ENCODE results near the gene BRIX1.
"Not testable (repeated sequence)": the region's sequence is repeated elsewhere in the genome, so short reads cannot be mapped to it uniquely, and the experiment has no call there.

BRIX1 gene

DNA sequence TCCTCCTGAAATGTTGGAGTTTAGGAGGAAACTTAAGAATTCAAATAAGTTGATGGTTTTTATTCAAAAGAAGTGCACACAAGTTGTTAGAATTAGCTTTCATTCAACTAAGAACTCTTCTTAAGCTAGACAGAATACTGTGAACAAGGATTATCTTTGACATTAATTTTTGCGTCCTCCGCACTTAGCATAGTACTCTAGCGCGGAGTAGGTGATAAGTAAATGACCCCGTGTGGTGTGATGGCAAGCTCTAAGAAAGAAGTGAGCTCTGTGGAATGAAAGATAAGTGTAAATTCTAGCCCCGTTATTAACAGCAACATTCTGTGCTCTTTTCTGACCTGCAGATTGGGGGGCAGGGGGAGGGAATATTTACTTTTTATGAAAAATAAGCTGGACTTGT lies 1.0 kb downstream of the BRIX1 start:
- no peak for DNase-seq

DNA sequence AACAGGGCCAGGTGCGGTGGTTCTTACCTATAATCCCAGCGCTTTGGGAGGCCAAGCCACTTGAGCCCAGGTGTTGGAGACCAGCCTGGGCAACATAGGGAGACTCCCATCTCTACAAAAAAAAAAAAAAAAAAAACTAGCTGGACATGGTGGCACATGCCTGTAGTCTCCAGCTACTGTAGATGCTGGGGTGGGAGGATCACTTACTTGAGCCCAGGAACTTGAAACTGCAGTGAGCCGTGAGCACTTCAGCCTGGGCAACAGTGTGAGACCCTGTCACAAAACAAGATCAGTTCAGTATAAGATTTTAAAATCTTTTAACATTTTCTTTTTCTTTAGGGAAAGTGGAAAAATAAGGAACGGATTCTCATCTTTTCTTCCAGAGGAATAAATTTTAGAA lies 2.5 kb downstream of the BRIX1 start:
- DNase-seq = no peak

DNA sequence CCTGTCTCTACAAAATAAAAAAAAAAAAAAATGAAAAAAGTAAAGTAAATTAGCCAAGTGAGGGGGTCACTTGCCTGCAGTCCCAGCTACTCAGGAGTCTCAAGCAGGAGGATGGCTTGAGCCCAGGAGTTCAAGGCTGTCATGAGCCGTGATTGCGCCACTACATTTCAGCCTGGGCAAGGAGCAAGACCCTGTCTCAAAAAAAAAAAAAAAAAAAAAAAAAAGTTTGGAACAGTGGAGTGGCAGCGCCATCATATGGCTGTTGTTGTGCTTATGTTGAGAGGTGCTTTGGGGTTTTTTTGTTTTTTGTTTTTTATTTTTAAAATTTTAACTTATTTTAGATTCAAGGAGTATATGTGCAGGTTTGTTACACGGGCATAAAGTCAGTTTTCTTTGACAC lies 3.6 kb downstream of the BRIX1 start:
- no peak for DNase-seq

DNA sequence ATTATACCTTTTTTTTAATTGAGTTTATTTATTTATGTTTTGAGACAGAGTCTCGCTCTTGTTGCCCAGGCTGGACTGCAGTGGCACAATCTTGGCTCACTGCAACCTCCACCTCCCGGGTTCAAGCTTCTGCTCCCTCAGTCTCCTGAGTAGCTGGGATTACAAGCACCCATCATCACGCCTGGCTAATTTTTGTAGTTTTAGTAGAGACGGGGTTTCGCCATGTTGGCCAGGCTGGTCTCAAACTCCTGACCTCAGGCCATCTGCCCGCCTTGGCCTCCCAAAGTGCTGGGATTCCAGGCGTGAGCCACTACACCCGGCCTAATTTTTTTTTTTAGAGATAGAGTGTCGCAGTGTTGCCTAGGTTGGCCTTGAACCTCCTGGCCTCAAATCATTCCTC lies 7.7 kb downstream of the BRIX1 start:
- DNase-seq = not testable (repeated sequence)

DNA sequence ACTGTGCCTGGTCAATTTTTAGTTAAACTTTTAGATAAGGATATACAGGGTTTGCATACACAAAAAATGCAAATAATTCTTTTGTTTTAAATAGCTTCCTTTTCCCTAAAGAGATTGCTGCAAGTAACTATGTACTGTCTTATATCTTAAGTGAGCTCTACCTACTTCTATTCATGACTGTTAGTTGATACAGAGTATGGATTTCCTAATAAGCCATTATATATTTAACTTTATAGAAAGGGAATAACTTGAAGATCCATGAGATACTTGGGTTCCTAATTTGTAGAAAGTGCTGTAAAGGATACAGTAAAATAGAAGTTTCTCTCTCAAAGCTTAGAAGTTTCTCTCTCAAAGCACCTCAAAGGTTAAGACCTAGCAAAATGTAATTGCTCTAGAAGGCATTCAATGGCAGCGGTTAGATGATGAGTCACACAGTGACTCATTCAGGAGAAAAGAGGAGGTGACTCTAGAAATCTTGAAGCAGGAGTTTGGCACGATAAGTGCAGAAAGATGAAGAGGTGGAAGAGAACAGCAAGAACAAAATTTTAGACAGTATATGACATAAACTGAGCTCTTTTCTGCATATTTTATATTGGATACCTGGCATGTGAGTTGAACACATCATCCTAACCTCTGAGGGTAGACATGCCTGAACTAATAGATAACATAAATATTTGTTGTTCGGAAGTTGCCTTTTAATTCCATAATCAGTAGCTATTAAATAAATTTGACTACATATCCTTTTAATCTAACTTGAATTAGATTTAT lies 8.4 kb downstream of the BRIX1 start:
- no peak for DNase-seq

DNA sequence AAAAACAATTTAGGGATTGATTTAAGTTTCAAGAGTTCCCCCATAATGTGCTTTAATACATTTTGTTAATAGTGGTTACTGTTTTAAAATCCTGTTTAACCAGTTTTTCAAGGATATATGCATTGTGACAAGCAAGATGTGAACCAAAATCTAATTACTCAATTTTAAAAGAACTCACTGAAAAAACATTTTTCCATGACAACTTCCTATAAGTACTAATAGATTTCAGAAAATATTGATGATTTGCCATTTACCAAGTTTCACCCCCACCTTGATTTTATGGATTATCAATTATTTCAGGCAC lies 8.9 kb downstream of the BRIX1 start:
- no peak for DNase-seq

DNA sequence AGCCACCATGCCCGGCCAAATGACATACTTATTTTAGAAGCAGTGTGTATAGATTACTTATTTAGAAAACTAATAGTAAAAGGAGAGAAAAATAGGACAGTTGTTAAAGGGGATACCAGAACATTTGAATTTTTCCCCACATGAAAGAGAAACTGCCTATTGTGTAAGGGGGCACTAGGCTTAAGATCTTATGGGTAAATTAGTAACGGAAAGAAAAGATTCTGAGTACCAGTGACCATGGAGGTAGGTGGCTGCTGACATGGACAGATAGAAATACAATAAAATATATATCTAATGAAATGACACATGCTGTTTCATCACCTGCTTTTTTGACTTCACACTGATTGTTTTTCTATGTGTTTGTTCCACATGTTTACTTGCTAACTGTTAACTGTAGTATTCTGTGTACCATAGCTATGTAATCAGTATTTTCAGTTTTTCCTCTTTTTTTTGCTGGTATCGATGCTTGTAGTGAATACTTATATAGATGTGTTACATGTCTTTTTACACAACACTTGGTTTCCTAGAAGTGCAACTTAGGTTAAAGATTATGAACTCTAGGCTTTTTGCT lies 10.9 kb downstream of the BRIX1 start:
- no peak for DNase-seq

DNA sequence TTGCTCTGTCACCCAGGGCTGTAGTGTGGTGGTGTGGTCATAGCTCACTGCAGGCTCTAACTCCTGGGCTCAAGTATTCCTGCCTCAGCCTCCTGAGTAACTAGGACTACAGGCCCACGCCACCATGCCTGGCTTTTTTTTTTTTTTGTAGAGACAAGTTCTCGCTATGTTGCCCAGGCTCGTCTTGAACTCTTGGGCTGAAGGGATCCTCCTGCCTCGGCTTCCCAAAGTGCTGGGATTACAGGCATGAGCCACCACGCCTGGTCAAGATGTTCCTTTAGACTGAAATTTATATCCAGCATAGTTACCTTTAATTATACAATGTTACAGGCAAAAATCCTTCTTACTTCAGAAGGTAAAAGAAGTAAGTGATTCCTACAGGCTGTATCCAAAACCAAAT lies 12.3 kb downstream of the BRIX1 start:
- no peak for DNase-seq

DNA sequence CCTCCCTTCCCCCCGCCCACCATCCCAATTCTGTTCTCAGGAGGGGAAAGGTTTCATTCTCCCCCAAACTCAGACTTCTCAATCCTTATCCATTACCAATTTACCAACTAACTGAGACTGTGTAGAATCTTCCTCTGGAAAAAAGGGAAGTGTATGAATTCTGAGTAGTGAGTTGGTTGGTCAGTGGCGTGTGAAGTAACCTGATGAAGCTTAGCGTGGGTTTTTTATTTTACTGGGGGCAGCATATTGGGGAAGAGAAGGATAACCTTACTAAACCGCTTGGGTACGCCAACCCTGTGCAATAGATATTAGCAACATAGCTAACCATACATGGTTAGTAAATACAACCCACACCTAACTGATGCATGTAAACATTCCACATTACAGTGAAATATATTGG lies 12.8 kb downstream of the BRIX1 start:
- DNase-seq = no peak

DNA sequence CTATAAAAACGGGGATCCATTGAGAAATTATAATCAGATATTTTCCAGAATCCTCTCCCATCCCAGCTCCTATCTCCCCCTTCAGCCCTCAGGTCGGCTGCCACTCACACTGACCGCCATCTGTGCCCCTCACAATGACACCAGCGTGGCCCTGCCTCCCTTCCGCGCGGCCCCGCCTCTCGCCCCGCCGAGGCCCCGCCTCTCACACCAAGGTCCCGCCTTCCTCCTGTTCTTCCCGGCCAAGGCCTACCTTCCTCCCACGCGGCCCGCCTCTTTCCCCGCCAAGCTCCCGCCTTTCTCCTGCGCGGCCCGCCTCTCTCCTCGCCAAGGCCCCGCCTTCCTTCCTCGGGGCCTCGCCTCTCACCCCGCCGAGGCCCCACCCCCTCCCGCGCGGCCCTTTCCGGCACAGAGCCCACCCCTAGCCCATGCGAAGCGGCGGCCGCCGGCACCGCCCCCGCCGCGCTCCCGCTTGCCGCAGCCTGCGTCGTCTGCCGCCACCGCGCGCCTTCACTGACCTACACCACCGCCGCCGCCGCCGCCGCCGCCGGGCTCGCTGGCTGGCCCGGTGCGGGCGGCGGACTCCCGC lies 13.7 kb downstream of the BRIX1 start, which contains the start of gene DNAJC21:
DNAJC21 (plus strand) TSS at position 426 of the 586 bp plus-strand sequence. CDS start 261 bp downstream, outside the sequence.
- DNase-seq = peak; percentile 96

DNA sequence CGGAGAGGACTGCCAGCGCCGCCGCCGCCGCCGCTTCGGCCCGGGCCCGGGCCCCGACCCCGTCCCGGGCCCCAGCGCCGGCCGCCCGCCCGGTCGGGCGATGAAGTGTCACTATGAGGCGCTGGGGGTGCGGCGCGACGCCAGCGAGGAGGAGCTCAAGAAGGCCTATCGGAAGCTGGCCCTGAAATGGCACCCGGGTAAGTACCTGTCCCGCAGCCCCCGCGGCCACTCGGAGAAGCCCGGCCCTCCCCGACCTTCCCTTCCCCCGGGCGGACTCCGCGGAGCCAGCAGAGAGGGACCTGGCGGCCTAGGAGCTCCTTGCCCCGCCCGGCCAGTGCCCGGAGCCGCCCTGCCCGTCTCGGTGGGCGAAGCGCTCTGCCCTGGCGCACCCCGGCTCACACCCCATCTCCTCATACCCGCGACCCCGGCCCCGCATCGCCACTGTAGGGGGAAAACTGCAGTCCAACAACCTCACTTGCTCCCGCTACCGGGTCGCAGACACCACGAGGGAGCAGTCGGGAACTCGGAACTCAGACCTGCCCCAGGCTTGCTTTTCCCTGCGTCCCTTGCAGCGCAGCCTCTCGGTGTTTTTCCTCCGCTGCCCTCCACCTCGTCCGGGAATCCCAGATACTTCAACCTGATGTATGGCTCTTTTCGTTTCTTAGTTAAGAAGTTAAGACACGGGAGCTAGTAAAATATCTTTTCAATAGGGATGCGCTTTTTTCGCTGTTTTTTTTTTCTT lies 14.4 kb downstream of the BRIX1 start:
- peak; percentile 73 for DNase-seq

DNA sequence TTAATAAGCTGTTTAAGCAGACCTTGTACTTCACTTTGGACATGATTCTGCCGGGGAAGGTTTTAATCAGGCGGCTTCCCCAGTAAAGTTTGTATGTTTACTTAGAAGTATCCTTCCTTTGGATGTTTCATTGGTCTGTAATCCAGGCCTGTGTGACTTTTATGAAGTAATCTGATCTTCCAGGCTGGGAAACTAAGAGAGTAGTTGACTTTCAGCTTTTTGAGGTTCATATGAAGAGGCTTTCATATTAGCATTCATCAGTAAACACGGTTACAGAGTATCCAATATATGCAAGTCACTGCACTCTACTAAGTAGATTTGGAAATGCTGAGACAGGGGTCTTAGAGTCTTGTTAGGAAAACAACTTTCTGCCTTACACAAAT lies 14.9 kb downstream of the BRIX1 start:
- DNase-seq = no peak

DNA sequence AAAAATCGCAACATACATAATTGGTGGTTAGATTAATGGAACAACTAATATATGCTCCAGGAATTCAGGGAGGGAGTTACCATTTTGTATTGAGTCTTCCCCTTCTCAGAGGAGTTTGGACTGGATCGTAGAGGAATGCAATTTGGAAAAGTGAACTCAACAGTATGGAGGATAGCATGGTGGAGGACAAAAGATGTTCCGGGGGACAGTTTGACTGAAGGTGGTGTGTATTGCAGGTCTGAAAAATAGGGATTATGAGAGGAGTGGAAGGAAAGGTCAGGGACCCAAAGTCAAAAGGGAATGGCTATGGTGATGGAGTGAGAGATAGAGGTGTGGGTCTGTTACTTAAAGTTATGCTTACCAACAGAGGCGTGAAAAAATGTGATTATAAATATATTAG lies 15.4 kb downstream of the BRIX1 start:
- DNase-seq = no peak

DNA sequence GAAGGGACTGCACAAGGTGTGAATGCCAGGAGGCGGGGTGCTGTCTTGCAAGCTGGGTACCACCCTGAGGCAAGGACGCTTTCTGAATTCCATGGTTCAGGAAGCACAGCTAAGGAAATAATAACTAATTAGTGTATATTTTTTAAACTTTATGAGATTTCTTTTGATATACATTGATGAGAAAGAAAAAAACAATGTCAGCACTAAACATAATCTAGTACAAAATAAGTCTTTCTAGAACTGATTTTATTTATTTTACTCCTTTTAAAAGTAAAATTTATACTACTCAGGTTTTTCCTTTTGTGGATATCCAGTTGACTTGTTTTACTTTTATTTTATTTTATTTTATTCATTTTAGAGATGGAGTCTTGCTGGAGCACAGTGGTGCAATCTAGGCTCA lies 17.4 kb downstream of the BRIX1 start:
- no peak for DNase-seq

DNA sequence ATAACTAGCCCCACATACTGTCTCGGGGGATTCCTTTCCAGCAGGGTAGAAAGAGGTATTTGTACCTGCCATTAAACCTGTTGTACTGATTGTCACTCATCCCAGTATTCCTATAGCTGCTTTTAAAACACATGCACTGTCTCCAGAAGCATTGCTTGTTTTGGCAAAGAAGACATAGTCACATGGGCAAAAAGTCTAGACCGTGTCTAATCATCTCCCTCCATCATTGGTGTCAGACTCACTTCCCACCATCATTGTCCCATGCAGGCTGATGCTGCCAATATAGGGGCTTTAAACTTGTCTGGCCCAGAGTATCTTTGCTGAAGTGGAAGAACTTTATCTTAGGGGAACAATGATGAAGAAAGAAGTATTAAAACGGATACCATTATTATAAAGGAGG lies 26.4 kb downstream of the BRIX1 start:
- no peak for DNase-seq

DNA sequence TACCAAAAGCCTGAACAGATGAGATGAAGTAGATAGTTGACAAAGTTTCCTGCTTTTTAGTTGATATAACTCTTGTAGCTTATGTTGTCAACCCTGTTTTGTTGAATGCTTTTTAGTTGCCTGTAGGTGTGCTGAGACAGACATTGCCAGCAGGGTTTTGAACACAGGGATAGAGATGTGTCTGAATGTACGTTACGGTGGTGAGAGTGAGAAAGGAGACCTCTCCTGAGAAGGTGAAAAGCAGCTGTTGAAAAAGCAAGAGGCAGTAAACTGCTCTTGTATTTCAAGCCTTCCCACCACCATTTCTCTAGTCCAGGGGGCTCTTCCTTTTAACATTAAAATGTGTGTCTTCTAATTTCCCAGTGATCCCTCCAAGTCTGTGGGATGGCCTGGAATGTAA lies 28.5 kb downstream of the BRIX1 start:
- DNase-seq = no peak

DNA sequence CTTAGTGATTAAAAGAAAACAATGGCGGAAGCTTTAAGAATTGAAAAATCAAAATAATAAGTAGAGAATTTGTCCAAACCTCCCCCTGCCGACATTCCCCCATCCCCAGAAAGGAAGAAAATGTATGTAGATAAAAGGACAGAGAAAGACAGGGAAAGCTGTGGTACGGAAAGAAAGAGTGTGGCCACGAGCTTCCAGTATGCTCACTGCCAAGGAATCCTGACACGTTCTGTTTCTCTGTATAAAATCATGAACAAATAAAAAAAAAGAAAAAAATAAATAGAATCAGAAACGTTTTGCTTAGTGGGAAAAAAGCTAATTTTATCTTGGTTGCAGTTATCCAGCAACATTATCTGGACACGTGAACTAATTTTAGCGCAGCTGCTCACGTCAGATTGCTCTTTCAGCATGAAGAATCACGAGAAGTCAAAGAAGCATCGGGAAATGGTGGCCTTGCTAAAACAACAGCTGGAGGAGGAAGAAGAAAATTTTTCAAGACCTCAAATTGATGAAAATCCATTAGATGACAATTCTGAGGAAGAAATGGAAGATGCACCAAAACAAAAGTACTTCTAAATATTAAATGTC lies 29.0 kb downstream of the BRIX1 start:
- no peak for DNase-seq

DNA sequence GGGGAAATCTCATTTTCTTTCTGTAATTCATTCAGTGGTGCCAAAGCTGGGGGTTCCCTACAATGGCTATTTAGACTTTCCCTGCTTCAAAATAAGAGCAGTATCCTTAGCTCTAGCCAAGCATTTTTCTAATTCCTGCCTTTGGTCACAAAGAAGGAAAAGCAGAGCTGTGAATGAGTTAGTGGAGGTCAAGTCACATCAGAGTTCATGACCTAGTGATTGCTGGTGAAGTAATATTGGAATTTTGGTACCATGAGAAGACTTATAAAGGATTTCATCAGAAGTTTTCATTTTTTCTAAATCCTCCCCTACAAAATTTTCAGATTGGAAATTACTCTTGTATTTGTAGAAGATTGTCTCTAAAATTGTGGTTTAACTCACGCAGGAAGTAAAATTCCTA lies 41.8 kb downstream of the BRIX1 start:
- DNase-seq = no peak

DNA sequence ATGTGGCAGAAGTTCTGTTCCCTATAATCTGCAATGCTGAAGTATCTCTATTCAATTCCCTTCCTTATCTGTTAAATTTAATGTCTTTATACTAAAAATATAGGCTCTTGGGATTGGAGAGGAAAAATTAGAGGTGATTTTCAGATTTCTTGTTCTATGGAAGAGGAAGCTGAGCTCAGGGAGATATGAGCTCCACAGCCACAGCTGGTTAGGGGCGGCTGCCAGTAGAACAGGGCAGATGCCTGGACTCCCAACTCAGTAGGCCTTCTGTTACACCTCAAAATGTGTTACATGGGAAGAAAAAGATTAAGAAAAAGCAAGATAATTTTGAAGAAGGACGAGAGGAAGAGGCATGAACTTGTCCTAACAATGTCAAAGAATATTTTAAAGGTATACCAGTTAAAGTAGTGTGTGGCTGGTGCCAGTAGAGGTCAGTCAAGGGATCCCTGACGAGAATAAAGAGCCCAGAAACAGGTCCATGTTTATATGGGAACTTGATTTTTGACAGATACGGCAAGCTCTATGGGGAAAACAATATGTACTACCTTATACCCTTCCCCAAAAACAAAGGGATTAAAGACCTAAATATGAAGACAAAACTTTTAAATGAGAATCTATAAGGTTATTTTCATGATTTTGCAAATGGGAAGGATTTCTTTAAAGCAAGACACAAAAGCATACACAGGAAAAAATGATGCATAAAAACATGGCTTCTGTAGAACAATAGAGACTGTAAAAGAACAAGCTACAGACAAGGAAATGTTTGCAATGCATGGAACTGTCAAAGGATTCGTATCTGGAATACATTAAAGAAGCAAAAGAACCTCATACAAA lies 42.6 kb downstream of the BRIX1 start:
- no peak for DNase-seq

DNA sequence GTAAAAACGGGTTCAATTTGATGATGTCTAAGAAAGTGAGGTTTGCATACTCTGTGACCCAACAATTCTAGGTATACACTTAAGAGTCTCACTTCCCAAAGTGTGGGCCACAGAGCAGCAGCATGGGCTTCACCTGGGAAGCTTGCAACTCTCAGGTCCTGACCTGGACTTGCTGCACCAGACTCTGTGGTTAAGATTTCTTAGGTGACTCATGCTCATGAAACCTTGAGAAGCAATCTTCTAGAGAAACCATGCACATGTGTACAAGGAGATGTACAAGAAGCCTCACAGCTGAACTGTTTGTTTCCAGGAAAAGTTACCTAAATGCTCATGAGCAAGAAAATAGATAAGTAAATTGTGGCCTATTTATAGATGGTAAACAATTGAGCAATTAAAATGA lies 43.8 kb downstream of the BRIX1 start:
- no peak for DNase-seq

DNA sequence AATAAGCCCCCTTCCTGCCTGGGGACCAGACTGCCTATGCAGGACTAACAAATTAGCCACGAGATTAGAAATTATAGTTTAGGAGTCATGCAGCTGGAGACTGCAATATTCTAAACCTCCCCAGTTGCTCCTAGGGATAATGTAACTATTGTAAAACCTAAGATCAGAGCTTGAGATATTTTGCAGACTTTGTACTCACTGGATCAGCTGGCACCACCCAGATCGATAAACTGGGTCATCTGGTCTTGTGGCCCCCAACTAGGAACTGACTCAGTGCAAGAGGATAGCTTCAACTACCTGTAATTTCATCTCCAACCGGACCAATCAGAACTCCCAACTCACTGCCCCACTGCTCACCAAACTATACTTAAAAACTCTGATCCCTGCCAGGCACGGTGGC lies 52.0 kb downstream of the BRIX1 start:
- no peak for DNase-seq

DNA sequence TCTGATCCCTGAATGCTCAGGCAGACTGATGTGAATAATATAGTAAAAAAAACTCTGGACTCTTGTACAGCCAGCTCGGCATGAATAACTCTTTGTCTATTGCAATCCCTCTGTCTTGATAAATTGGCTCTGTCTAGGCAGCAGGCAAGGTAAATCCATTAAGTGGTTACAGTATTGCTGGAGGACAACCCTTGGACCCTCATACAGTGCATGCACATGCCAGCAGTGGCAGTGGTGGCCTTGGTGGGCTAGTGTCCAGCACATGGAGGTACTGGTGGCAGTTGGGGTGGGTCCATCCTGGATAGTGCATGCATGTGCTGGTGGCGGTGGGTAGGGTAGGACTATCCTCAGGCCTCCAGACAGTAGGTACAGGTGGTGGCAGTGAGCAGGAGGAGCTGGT lies 52.7 kb downstream of the BRIX1 start:
- DNase-seq = no peak

DNA sequence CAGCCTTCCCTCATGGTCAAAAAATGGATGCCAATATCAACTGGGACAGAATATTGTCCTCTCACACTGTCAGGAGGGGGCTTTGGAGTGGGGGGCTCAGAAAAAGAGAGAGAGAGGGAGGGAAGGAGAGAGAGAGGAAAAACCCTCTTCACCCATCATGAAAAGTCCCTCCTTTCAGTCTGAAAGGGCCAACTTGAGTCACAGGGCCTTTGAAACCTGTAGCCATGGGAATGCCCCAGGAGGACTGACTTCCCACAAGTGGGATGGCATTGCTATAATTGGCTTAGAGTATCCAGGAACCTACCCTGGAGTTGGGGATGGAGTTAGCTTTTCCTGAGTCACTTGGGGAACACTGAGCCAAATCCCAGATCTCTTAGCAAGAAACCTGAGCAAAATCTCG lies 55.0 kb downstream of the BRIX1 start:
- DNase-seq = no peak

All from activated CD4-positive, alpha-beta T cell treated with anti-CD3 and anti-CD28 coated beads, Interleukin-2, amount 50 U/mL, for 1 hour (primary cell).